HepG2 (cell line): ENCODE results near the gene GGCT. TPM values are rescaled to one million over a fixed set of nuclear protein-coding genes. Genes with fewer than 3 reads are reported as not detected.
A peak's percentile ranks its signal among the peaks of the same experiment; 100 is the strongest.

ENCODE experiments used
- ADNP ChIP-seq: sonication (generic); formaldehyde crosslinking; IDR thresholded peaks from 2 replicates; pipeline ENCODE4 v1.4.0; 2020; ENCODE audit warnings: missing genetic modification reagents
- AKAP8 ChIP-seq: sonication (generic); formaldehyde crosslinking; IDR thresholded peaks from 2 replicates; pipeline ENCODE4 v1.5.1; 2020; ENCODE audit warnings: mild to moderate bottlenecking, missing genetic modification reagents
- ATF7 ChIP-seq, 2 experiments: fragments of 450-650 bp in 1 of 2; sonication (generic) in 1 of 2; formaldehyde crosslinking in 1 of 2; IDR thresholded peaks; 2 replicates each; pipeline versions ENCODE4 v1.4.0 to v1.6.1; 2016 to 2020; ENCODE audit warnings: antibody characterized with exemption in 1 of 2, mild to moderate bottlenecking in 1 of 2, missing genetic modification reagents in 1 of 2
- CC2D1A ChIP-seq: sonication (generic); formaldehyde crosslinking; IDR thresholded peaks from 2 replicates; pipeline ENCODE4 v1.8.1; 2023; ENCODE audit warnings: mild to moderate bottlenecking, missing genetic modification reagents
- CCAR2 ChIP-seq: fragments of 200-400 bp; formaldehyde crosslinking; optimal IDR thresholded peaks from 2 replicates; pipeline ENCODE3; 2018; ENCODE audit warnings: low read depth, mild to moderate bottlenecking, low read length, moderate library complexity
- CHCHD3 ChIP-seq: sonication (generic); formaldehyde crosslinking; IDR thresholded peaks from 2 replicates; pipeline ENCODE4 v1.8.0; 2022; ENCODE audit warnings: mild to moderate bottlenecking, missing genetic modification reagents, moderate library complexity
- FOSL2 ChIP-seq: sonication (generic); formaldehyde crosslinking; IDR thresholded peaks from 2 replicates; pipeline ENCODE4 v1.4.0; 2020; ENCODE audit warnings: missing genetic modification reagents
- GZF1 ChIP-seq: sonication (generic); formaldehyde crosslinking; IDR thresholded peaks from 2 replicates; pipeline ENCODE4 v1.5.1; 2020; ENCODE audit warnings: mild to moderate bottlenecking, missing genetic modification reagents
- HHEX ChIP-seq: IDR thresholded peaks from 2 replicates; pipeline ENCODE4 v1.6.1; 2016; ENCODE audit warnings: control low read depth
- HNF4A ChIP-seq: sonication (generic); formaldehyde crosslinking; IDR thresholded peaks from 2 replicates; pipeline ENCODE4 v1.4.0; 2020; ENCODE audit warnings: missing genetic modification reagents
- KLF9 ChIP-seq: IDR thresholded peaks from 2 replicates; pipeline ENCODE4 v1.6.1; 2016; ENCODE audit warnings: low read depth
- MTA3 ChIP-seq: sonication (generic); formaldehyde crosslinking; IDR thresholded peaks from 2 replicates; pipeline ENCODE4 v1.4.0; 2020; ENCODE audit warnings: missing genetic modification reagents
- NR2F2 ChIP-seq: IDR thresholded peaks from 2 replicates; pipeline ENCODE4 v1.6.1; 2012; ENCODE audit warnings: low read depth, inconsistent platforms, borderline replicate concordance
- ONECUT2 ChIP-seq: sonication (generic); formaldehyde crosslinking; IDR thresholded peaks from 2 replicates; pipeline ENCODE4 v1.4.0; 2020; ENCODE audit warnings: missing genetic modification reagents
- PAF1 ChIP-seq: IDR thresholded peaks from 2 replicates; pipeline ENCODE4 v1.6.1; 2016; ENCODE audit warnings: missing genetic modification reagents, missing compliant biosample characterization
- PHF8 ChIP-seq: sonication (generic); formaldehyde crosslinking; IDR thresholded peaks from 2 replicates; pipeline ENCODE4 v1.5.0; 2020; ENCODE audit warnings: missing genetic modification reagents
- PTBP1 ChIP-seq: fragments of 200-400 bp; formaldehyde crosslinking; IDR thresholded peaks from 2 replicates; pipeline ENCODE4 v1.6.1; 2018; ENCODE audit warnings: low read length, low read depth; ENCODE audit not compliant: poor library complexity, severe bottlenecking
- SAFB2 ChIP-seq: sonication (generic); formaldehyde crosslinking; IDR thresholded peaks from 2 replicates; pipeline ENCODE4 v1.5.1; 2020; ENCODE audit warnings: missing genetic modification reagents, low read depth, mild to moderate bottlenecking, borderline replicate concordance
- TEAD2 ChIP-seq: sonication (generic); formaldehyde crosslinking; IDR thresholded peaks from 2 replicates; pipeline ENCODE4 v1.9.0; 2021; ENCODE audit warnings: missing genetic modification reagents
- ZBTB7B ChIP-seq: sonication (generic); formaldehyde crosslinking; IDR thresholded peaks from 2 replicates; pipeline ENCODE4 v1.4.0; 2020; ENCODE audit warnings: missing genetic modification reagents
- ZNF121 ChIP-seq: sonication (generic); formaldehyde crosslinking; IDR thresholded peaks from 2 replicates; pipeline ENCODE4 v1.5.0; 2020; ENCODE audit warnings: mild to moderate bottlenecking, missing genetic modification reagents
- ZNF224 ChIP-seq: sonication (generic); formaldehyde crosslinking; IDR thresholded peaks from 2 replicates; pipeline ENCODE4 v1.5.0; 2020; ENCODE audit warnings: mild to moderate bottlenecking, missing genetic modification reagents
- ZNF232 ChIP-seq: sonication (generic); formaldehyde crosslinking; IDR thresholded peaks from 2 replicates; pipeline ENCODE4 v1.4.0; 2020; ENCODE audit warnings: missing genetic modification reagents, borderline replicate concordance
- ZNF256 ChIP-seq: sonication (generic); formaldehyde crosslinking; conservative IDR thresholded peaks from 2 replicates; pipeline ENCODE4 v1.4.0; 2020; ENCODE audit warnings: missing genetic modification reagents
- ZNF264 ChIP-seq: sonication (generic); formaldehyde crosslinking; IDR thresholded peaks from 2 replicates; pipeline ENCODE4 v1.4.0; 2020; ENCODE audit warnings: missing genetic modification reagents
- ZNF34 ChIP-seq: sonication (generic); formaldehyde crosslinking; IDR thresholded peaks from 2 replicates; pipeline ENCODE4 v1.4.0; 2020; ENCODE audit warnings: mild to moderate bottlenecking, missing genetic modification reagents, borderline replicate concordance
- ZNF615 ChIP-seq: sonication (generic); formaldehyde crosslinking; IDR thresholded peaks from 2 replicates; pipeline ENCODE4 v1.5.0; 2020; ENCODE audit warnings: mild to moderate bottlenecking, missing genetic modification reagents, borderline replicate concordance
- ZNF761 ChIP-seq: sonication (generic); formaldehyde crosslinking; conservative IDR thresholded peaks from 2 replicates; pipeline ENCODE4 v1.4.0; 2020; ENCODE audit warnings: mild to moderate bottlenecking, missing genetic modification reagents
- ZNF83 ChIP-seq: sonication (generic); formaldehyde crosslinking; IDR thresholded peaks from 2 replicates; pipeline ENCODE4 v1.4.0; 2020; ENCODE audit warnings: missing genetic modification reagents, mild to moderate bottlenecking, borderline replicate concordance
- ZSCAN21 ChIP-seq: sonication (generic); formaldehyde crosslinking; IDR thresholded peaks from 2 replicates; pipeline ENCODE4 v1.8.0; 2022; ENCODE audit warnings: mild to moderate bottlenecking, missing genetic modification reagents, moderate library complexity, borderline replicate concordance
- polyA plus RNA-seq, 8 experiments: library from polyadenylated mRNA; depleted of rRNA in 3 of 8; stranded (reverse) in 7 of 8; unstranded in 1 of 8; fragments of >200 nt; fragmentation: Illumina TruSeq in 4 of 8; extraction: Trizol in 4 of 8; gene quantifications; 2 replicates each; pipeline versions ENCODE4 v1.2.1 to v1.2.3, GENCODE V29; 2011 to 2016; ENCODE audit warnings: low read depth in 4 of 8, missing spikeins in 1 of 8, mixed read lengths in 1 of 8; ENCODE audit not compliant: insufficient read depth in 1 of 8
- total RNA-seq, 5 experiments: library from RNA; depleted of rRNA; stranded (reverse); fragments of >200 nt; fragmentation: Illumina TruSeq; extraction: Trizol; gene quantifications; 2 replicates each; pipeline ENCODE4 v1.2.3, GENCODE V29; 2016; ENCODE audit warnings: low read depth in 1 of 5
- TF ChIP-seq, protein P1 (sequence below): sonication (generic); formaldehyde crosslinking; IDR thresholded peaks from 2 replicates; pipeline ENCODE4 v1.8.1; 2022; ENCODE audit warnings: low read depth, mild to moderate bottlenecking, missing genetic modification reagents
- TF ChIP-seq, protein P2 (sequence below): sonication (generic); formaldehyde crosslinking; IDR thresholded peaks from 2 replicates; pipeline ENCODE4 v1.8.0; 2022; ENCODE audit warnings: missing genetic modification reagents, mild to moderate bottlenecking, borderline replicate concordance

The GGCT gene
- total and polyA plus RNA-seq, 2 of the 13 experiments (the other 11 are each of a cell fraction or from before 2014, with no cell fraction given) = 19.5 to 78.3 TPM

DNA sequence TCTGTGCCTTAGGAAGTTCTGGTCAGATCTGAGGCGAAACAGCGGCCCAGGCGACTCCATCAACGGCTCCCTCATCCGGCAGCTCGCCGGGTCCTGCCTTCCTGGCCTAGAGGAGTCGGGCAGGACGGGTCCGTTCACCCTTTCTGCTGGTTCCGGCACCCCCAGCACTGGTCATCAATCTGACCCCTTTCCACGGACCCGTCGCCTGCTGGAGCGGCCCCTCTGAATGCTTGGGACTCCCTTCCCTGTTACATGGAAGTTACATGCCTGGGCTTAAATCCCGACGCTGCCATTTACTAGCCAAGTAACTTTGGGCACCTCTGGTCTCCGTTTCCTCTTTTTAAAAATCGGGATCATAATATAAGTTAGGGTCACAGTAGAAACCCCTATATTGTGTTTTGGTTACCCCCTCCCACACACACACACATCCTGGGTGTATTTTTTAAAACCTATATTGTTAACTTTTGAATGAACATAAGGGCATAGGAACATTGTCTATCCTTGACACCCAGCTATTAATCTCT, 607 bp upstream of the GGCT start (continued):
- TF ChIP-seq, protein P1, sequence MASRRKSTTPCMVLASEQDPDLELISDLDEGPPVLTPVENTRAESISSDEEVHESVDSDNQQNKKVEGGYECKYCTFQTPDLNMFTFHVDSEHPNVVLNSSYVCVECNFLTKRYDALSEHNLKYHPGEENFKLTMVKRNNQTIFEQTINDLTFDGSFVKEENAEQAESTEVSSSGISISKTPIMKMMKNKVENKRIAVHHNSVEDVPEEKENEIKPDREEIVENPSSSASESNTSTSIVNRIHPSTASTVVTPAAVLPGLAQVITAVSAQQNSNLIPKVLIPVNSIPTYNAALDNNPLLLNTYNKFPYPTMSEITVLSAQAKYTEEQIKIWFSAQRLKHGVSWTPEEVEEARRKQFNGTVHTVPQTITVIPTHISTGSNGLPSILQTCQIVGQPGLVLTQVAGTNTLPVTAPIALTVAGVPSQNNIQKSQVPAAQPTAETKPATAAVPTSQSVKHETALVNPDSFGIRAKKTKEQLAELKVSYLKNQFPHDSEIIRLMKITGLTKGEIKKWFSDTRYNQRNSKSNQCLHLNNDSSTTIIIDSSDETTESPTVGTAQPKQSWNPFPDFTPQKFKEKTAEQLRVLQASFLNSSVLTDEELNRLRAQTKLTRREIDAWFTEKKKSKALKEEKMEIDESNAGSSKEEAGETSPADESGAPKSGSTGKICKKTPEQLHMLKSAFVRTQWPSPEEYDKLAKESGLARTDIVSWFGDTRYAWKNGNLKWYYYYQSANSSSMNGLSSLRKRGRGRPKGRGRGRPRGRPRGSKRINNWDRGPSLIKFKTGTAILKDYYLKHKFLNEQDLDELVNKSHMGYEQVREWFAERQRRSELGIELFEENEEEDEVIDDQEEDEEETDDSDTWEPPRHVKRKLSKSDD (CRISPR knock-in tag) = no peak
- TF ChIP-seq ZNF761 (CRISPR knock-in tag) = no peak
- no peak for TF ChIP-seq ZNF256 (CRISPR knock-in tag)
- TF ChIP-seq HNF4A (CRISPR knock-in tag) = no peak
- TF ChIP-seq CHCHD3 (CRISPR knock-in tag) = no peak
- no peak for TF ChIP-seq ZSCAN21
- no peak for TF ChIP-seq ONECUT2 (CRISPR knock-in tag)
- TF ChIP-seq AKAP8 = 0 out of 2 replicates have a peak, but pooled peaks have one; percentile 64
- TF ChIP-seq ADNP (CRISPR knock-in tag) = no peak
- TF ChIP-seq ZBTB7B = no peak
- no peak for TF ChIP-seq KLF9 (CRISPR knock-in tag)
- no peak for TF ChIP-seq CCAR2
- no peak for TF ChIP-seq FOSL2 (CRISPR knock-in tag)
- TF ChIP-seq, protein P2, sequence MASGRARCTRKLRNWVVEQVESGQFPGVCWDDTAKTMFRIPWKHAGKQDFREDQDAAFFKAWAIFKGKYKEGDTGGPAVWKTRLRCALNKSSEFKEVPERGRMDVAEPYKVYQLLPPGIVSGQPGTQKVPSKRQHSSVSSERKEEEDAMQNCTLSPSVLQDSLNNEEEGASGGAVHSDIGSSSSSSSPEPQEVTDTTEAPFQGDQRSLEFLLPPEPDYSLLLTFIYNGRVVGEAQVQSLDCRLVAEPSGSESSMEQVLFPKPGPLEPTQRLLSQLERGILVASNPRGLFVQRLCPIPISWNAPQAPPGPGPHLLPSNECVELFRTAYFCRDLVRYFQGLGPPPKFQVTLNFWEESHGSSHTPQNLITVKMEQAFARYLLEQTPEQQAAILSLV = 0 out of 2 replicates have a peak, but pooled peaks have one; percentile 7
- TF ChIP-seq PAF1 = no peak
- no peak for TF ChIP-seq ZNF264
- TF ChIP-seq ZNF34 (CRISPR knock-in tag) = no peak
- no peak for TF ChIP-seq PTBP1
- TF ChIP-seq ATF7 (IDR thresholded peaks at IDR 0.05) = no peak
- TF ChIP-seq ATF7 (CRISPR knock-in tag; IDR thresholded peaks at IDR 0.05) = no peak
- TF ChIP-seq ZNF224 = no peak
- no peak for TF ChIP-seq CC2D1A (CRISPR knock-in tag)
- peak; percentile 99 for TF ChIP-seq ZNF121
- no peak for TF ChIP-seq MTA3 (CRISPR knock-in tag)
- no peak for TF ChIP-seq ZNF83 (CRISPR knock-in tag)
- TF ChIP-seq ZNF232 (CRISPR knock-in tag) = 0 out of 2 replicates have a peak, but pooled peaks have one; percentile 49
- TF ChIP-seq NR2F2 = no peak
- TF ChIP-seq GZF1 (CRISPR knock-in tag) = no peak
- TF ChIP-seq ZNF615 (CRISPR knock-in tag) = no peak
- peak; percentile 1; the same call in 1 of the 2 replicates for TF ChIP-seq SAFB2 (CRISPR knock-in tag)
- no peak for TF ChIP-seq HHEX (CRISPR knock-in tag)
- TF ChIP-seq TEAD2 (CRISPR knock-in tag) = no peak
- TF ChIP-seq PHF8 = no peak
